H9 (cell line): ENCODE results near the gene KIF26B. TPM values are rescaled to one million over a fixed set of nuclear protein-coding genes. Genes with fewer than 3 reads are reported as not detected.

Source experiments
- DNase-seq: peaks from one replicate; pipeline ENCODE4 v3.0.0-alpha.2; 2017
- H2AFZ ChIP-seq: one replicate; pipeline ENCODE4 v1.6.1; 2013; ENCODE audit warnings: mild to moderate bottlenecking, low read length, control low read depth, moderate library complexity
- H2AK5ac ChIP-seq: 2 replicates; pipeline ENCODE4 v1.6.1; 2013; ENCODE audit warnings: low read length, control low read depth, mixed read lengths; ENCODE audit not compliant: insufficient read length
- H2BK120ac ChIP-seq: one replicate; pipeline ENCODE4 v1.6.1; 2013; ENCODE audit warnings: low read depth, mild to moderate bottlenecking, low read length, control low read depth, inconsistent platforms; ENCODE audit not compliant: poor library complexity, severe bottlenecking
- H2BK12ac ChIP-seq: 2 replicates; pipeline ENCODE4 v1.6.1; 2013; ENCODE audit warnings: low read length, control low read depth, mixed read lengths, low read depth; ENCODE audit not compliant: insufficient read length
- H2BK15ac ChIP-seq: 2 replicates; pipeline ENCODE4 v1.6.1; 2013; ENCODE audit warnings: low read depth, low read length, control low read depth
- H2BK20ac ChIP-seq: one replicate; pipeline ENCODE4 v1.6.1; 2013; ENCODE audit warnings: low read depth, mild to moderate bottlenecking, low read length, control low read depth, inconsistent platforms; ENCODE audit not compliant: poor library complexity, severe bottlenecking
- H2BK5ac ChIP-seq: 2 replicates; pipeline ENCODE4 v1.6.1; 2013; ENCODE audit warnings: low read length, control low read depth, mixed read lengths; ENCODE audit not compliant: insufficient read length
- H3K14ac ChIP-seq: 2 replicates; pipeline ENCODE4 v1.6.1; 2013; ENCODE audit warnings: low read length, control low read depth; ENCODE audit not compliant: insufficient read depth
- H3K18ac ChIP-seq: 2 replicates; pipeline ENCODE4 v1.6.1; 2013; ENCODE audit warnings: low read depth, mild to moderate bottlenecking, mixed read lengths, low read length, control low read depth; ENCODE audit not compliant: insufficient read length
- H3K23ac ChIP-seq: 2 replicates; pipeline ENCODE4 v1.6.1; 2013; ENCODE audit warnings: low read length, control low read depth, mixed read lengths, low read depth; ENCODE audit not compliant: insufficient read length
- H3K23me2 ChIP-seq: 2 replicates; pipeline ENCODE4 v1.6.1; 2013; ENCODE audit warnings: low read depth, mild to moderate bottlenecking, mixed read lengths, low read length, control low read depth; ENCODE audit not compliant: insufficient read length, poor library complexity, severe bottlenecking
- H3K27ac ChIP-seq: 2 replicates; pipeline ENCODE4 v1.5.1; 2013; ENCODE audit warnings: low read length, control low read depth, mixed read lengths, low read depth; ENCODE audit not compliant: insufficient read length
- H3K27me3 ChIP-seq: 2 replicates; pipeline ENCODE4 v1.6.1; 2013; ENCODE audit warnings: low read length, control low read depth, inconsistent platforms; ENCODE audit not compliant: insufficient read depth
- H3K4ac ChIP-seq: 2 replicates; pipeline ENCODE4 v1.6.1; 2013; ENCODE audit warnings: low read depth, mild to moderate bottlenecking, control low read depth, inconsistent platforms, low read length, moderate library complexity
- H3K4me1 ChIP-seq: 2 replicates; pipeline ENCODE4 v1.6.1; 2013; ENCODE audit warnings: low read length, control low read depth, inconsistent platforms; ENCODE audit not compliant: insufficient read depth
- H3K4me2 ChIP-seq: 2 replicates; pipeline ENCODE4 v1.6.1; 2013; ENCODE audit warnings: low read length, control low read depth, mixed read lengths; ENCODE audit not compliant: insufficient read length, insufficient read depth
- H3K56ac ChIP-seq: 2 replicates; pipeline ENCODE4 v1.6.1; 2013; ENCODE audit warnings: low read depth, mild to moderate bottlenecking, mixed read lengths, low read length, control low read depth; ENCODE audit not compliant: insufficient read length
- H3K79me1 ChIP-seq: 2 replicates; pipeline ENCODE4 v1.6.1; 2013; ENCODE audit warnings: low read depth, mild to moderate bottlenecking, moderate library complexity, low read length, control low read depth, inconsistent platforms; ENCODE audit not compliant: insufficient read depth, poor library complexity, severe bottlenecking
- H3K79me2 ChIP-seq: 2 replicates; pipeline ENCODE4 v1.6.1; 2013; ENCODE audit warnings: low read length, control low read depth, inconsistent platforms; ENCODE audit not compliant: insufficient read depth
- H3K9ac ChIP-seq: 2 replicates; pipeline ENCODE4 v1.6.1; 2013; ENCODE audit warnings: low read length, control low read depth, mixed read lengths; ENCODE audit not compliant: insufficient read length; ENCODE audit errors: extremely low read depth
- H3K9me3 ChIP-seq: one replicate; pipeline ENCODE4 v1.6.1; 2013; ENCODE audit warnings: low read depth, low read length, inconsistent platforms; ENCODE audit not compliant: control insufficient read depth
- H3T11ph ChIP-seq: one replicate; pipeline ENCODE4 v1.6.1; 2013; ENCODE audit warnings: mild to moderate bottlenecking, low read length, control low read depth, inconsistent platforms
- H4K20me1 ChIP-seq: one replicate; pipeline ENCODE4 v1.6.1; 2013; ENCODE audit not compliant: control insufficient read depth, insufficient read length, insufficient read depth
- H4K5ac ChIP-seq: 2 replicates; pipeline ENCODE4 v1.6.1; 2013; ENCODE audit warnings: low read depth, mild to moderate bottlenecking, mixed read lengths, low read length, control low read depth; ENCODE audit not compliant: insufficient read length
- H4K8ac ChIP-seq: replicated peaks from 2 replicates; pipeline ENCODE4 v1.6.1; 2013; ENCODE audit warnings: low read length, control low read depth, mixed read lengths, low read depth; ENCODE audit not compliant: insufficient read length
- H4K91ac ChIP-seq: 2 replicates; pipeline ENCODE4 v1.6.1; 2013; ENCODE audit warnings: low read depth, mild to moderate bottlenecking, moderate library complexity, mixed read lengths, low read length, control low read depth; ENCODE audit not compliant: insufficient read length
- H3K27ac Mint-ChIP-seq, 3 experiments: 2 replicates in 2 of 3; 3 replicates in 1 of 3; pipeline ENCODE4 v1.8.0; 2020 to 2021; ENCODE audit warnings: mixed read lengths in 3 of 3, mild to moderate bottlenecking in 1 of 3, moderate library complexity in 1 of 3
- H3K27me3 Mint-ChIP-seq: 2 replicates; pipeline ENCODE4 v1.8.0; 2021; ENCODE audit warnings: low read depth, mild to moderate bottlenecking, moderate library complexity, mixed read lengths
- H3K36me3 Mint-ChIP-seq, 3 experiments: 2 replicates in 2 of 3; 3 replicates in 1 of 3; pipeline ENCODE4 v1.8.0; 2020 to 2021; ENCODE audit warnings: low read depth in 3 of 3, mixed read lengths in 3 of 3; ENCODE audit not compliant: insufficient read depth in 1 of 3
- H3K4me1 Mint-ChIP-seq, 2 experiments: 2 replicates each; pipeline ENCODE4 v1.8.0; 2020; ENCODE audit warnings: mixed read lengths in 2 of 2
- H3K4me3 Mint-ChIP-seq, 2 experiments: 2 replicates in 1 of 2; 3 replicates in 1 of 2; pipeline ENCODE4 v1.8.0; 2020 to 2021; ENCODE audit warnings: mild to moderate bottlenecking in 2 of 2, mixed read lengths in 2 of 2, moderate library complexity in 1 of 2
- H3K9me3 Mint-ChIP-seq, 2 experiments: 2 replicates in 1 of 2; 3 replicates in 1 of 2; pipeline ENCODE4 v1.8.0; 2020; ENCODE audit warnings: mild to moderate bottlenecking in 2 of 2, mixed read lengths in 2 of 2, moderate library complexity in 1 of 2
- CTCF ChIP-seq: fragments of 200-600 bp; sonication (generic); conservative IDR thresholded peaks from 3 replicates; pipeline ENCODE4 v1.8.0; 2021; ENCODE audit warnings: antibody characterized with exemption, mild to moderate bottlenecking
- WGBS: extraction: QIAGEN DNeasy Blood & Tissue Kit; methylation state at CpG from one replicate; pipeline ENCODE4 v1.1.7; 2013; ENCODE audit warnings: missing lambda C conversion rate, low lambda C conversion rate, mixed read lengths; ENCODE audit not compliant: insufficient read length; ENCODE audit errors: extremely low coverage; 5-methylcytosine and 5-hydroxymethylcytosine counted together
- total RNA-seq: library from RNA; stranded (reverse); gene quantifications from 2 replicates; pipeline ENCODE4 v1.2.1, GENCODE V29; 2021

KIF26B gene
- total RNA-seq, 1 experiment from 2014 or later, result 0.13 TPM

GRCh38 chr1:245133995-245134715, 20.6 kb upstream of the KIF26B start:
- Histone ChIP-seq H3K23ac (no peak overlapping the region), H4K8ac (no peak overlapping the region), H3K27me3 (no peaks in the 10 kb centered on the region), H3K14ac (no peak overlapping the region; the same call in 1 of the 2 replicates), H4K20me1 (no peaks in the 10 kb centered on the region), H2BK120ac (no peak overlapping the region), H4K91ac (no peak overlapping the region), H3K9me3 (no peaks in the 10 kb centered on the region), H2BK5ac (no peak overlapping the region), H3K27ac (no peak overlapping the region), H2BK15ac (no peak overlapping the region), H3K56ac (no peak overlapping the region), H4K5ac (no peak overlapping the region), H3K23me2 (no peaks in the 10 kb centered on the region), H3K18ac (no peak overlapping the region), H3K4me2 (no peak overlapping the region), H3K4ac (no peak overlapping the region), H3K79me1 (no peaks in the 10 kb centered on the region), H2AK5ac (no peak overlapping the region), H2AFZ (no peak overlapping the region), H3K4me1 (no peaks in the 10 kb centered on the region), H2BK12ac (no peak overlapping the region), H3T11ph (no peak overlapping the region), H3K79me2 (no peaks in the 10 kb centered on the region), H2BK20ac (no peak overlapping the region), H3K9ac (no peak overlapping the region)
- peaks cover 8 to 11% of the 10 kb centered on the region in 2 experiments; a peak in 2 of 4 replicates for H3K4me1 Mint-ChIP-seq
- no peak overlapping the region for H3K4me3 Mint-ChIP-seq
- H3K27me3 Mint-ChIP-seq, result no peaks in the 10 kb centered on the region; the same call in 1 of the 2 replicates
- no peak overlapping the region for H3K27ac Mint-ChIP-seq
- DNase-seq, result no peak
- H3K9me3 Mint-ChIP-seq, result no peaks in the 10 kb centered on the region
- WGBS, result 100% methylated on average over 2 of the region's 17 CpGs
- TF ChIP-seq CTCF, result no peak
- H3K36me3 Mint-ChIP-seq, result no peaks in the 10 kb centered on the region
